ENCODE data around the gene FBXO42. TPM values are rescaled to one million over a fixed set of nuclear protein-coding genes. Genes with fewer than 3 reads are reported as not detected.

The FBXO42 gene
- total and polyA plus RNA-seq, 2 of the 13 experiments (the other 11 are each of a cell fraction or from before 2014, with no cell fraction given): 7.6 to 17.5 TPM

GRCh38 chr1:16256478-16256877, 95.8 kb downstream of the FBXO42 start (continued):
- TF ChIP-seq JUN (CRISPR knock-in tag; IDR thresholded peaks at IDR 0.05) (no peak), IRF9 (CRISPR knock-in tag; IDR thresholded peaks at IDR 0.05; ENCODE audit: borderline replicate concordance) (no peak), KLF6 (CRISPR knock-in tag; IDR thresholded peaks at IDR 0.05) (no peak)

GRCh38 chr1:16254263-16254928, 97.9 kb downstream of the FBXO42 start:
- H3K27ac ChIP-seq (ENCODE audit: extremely low read length, insufficient read depth, low read length): no peak overlapping the region
- POLR2A ChIA-PET: no interaction called here
- H3K9ac ChIP-seq (ENCODE audit: insufficient read depth, low read depth, low read length): no peak overlapping the region
- no peak overlapping the region for H3K4me3 ChIP-seq (replicated peaks in 1 of 3; ENCODE audit: insufficient read depth in 1 of 3, low read depth in 2 of 3, low read length in 3 of 3)
- 87% methylated on average over 4 of the region's 4 CpGs for WGBS (ENCODE audit: low lambda C conversion rate)
- H2AFZ ChIP-seq (ENCODE audit: low read length): no peak overlapping the region
- BruUV-seq (replicated peaks): no TSS peak
- no peaks in the 10 kb centered on the region for H3K79me2 ChIP-seq (ENCODE audit: insufficient read depth, low read length)
- no peaks in the 10 kb centered on the region for H3K9me3 ChIP-seq (ENCODE audit: low read length)
- no peak for ATAC-seq
- no peaks in the 10 kb centered on the region for H3K27me3 ChIP-seq (ENCODE audit: control insufficient read depth in 1 of 2, insufficient read depth in 2 of 2, low read length in 2 of 2)
- FAIRE-seq: no peak
- intact Hi-C loops (cut with micrococcal nuclease; ENCODE audit: unreplicated experiment) (no loop called here), in situ Hi-C loops (cut with HindIII; ENCODE audit: extremely low pct_ligation_motif_present, low pct_unique_long_range_greater_than_20kb) (no loop called here)
- CTCF ChIA-PET (ENCODE audit: low intra/inter-chr PET ratio, low total read pairs): no interaction called here
- no peak for DNase-seq (ENCODE audit: low spot score)
- H4K20me1 ChIP-seq (ENCODE audit: insufficient read depth, low read length): no peaks in the 10 kb centered on the region
- H3K4me1 ChIP-seq (ENCODE audit: insufficient read depth, low read length): peaks cover 6% of the 10 kb centered on the region; the same call in 1 of the 2 replicates
- H3K4me2 ChIP-seq (ENCODE audit: low read depth, low read length): no peak overlapping the region
- H3K36me3 ChIP-seq (replicated peaks in 1 of 2; ENCODE audit: control insufficient read depth in 1 of 2, insufficient read depth in 2 of 2, low read length in 2 of 2): peaks cover 12 to 67% of the 10 kb centered on the region in 2 experiments
- TF ChIP-seq ZBTB40 (IDR thresholded peaks at IDR 0.05): no peak
- TF ChIP-seq ZBTB40 (CRISPR knock-in tag; IDR thresholded peaks at IDR 0.05): no peak
- TF ChIP-seq ZNF790 (CRISPR knock-in tag; IDR thresholded peaks at IDR 0.05; ENCODE audit: borderline replicate concordance): no peak
- TF ChIP-seq ARNT (IDR thresholded peaks at IDR 0.05): no peak
- no peak for TF ChIP-seq ZNF501 (CRISPR knock-in tag; IDR thresholded peaks at IDR 0.05)
- TF ChIP-seq FUBP1 (CRISPR knock-in tag; IDR thresholded peaks at IDR 0.05; ENCODE audit: borderline replicate concordance): no peak
- TF ChIP-seq HNRNPK (IDR thresholded peaks at IDR 0.05; ENCODE audit: low read depth, low read length, poor library complexity, severe bottlenecking): no peak
- TF ChIP-seq ZEB1 (IDR thresholded peaks at IDR 0.05; ENCODE audit: insufficient replicate concordance, low read depth): no peak
